ENCODE data around the gene SIRT5. TPM values are rescaled to one million over a fixed set of nuclear protein-coding genes. Genes with fewer than 3 reads are reported as not detected.

Gene SIRT5
- total RNA-seq (ENCODE audit: insufficient read depth, low replicate concordance) = 21.2 TPM

GRCh38 chr6:13574571-13575376, at the start of gene SIRT5:
Gene SIRT5, plus strand, starts transcription at chr6:13574601. Its CDS starts 9,510 bp downstream, at chr6:13584111.
- peak; percentile 81 for DNase-seq (ENCODE audit: low spot score)

GRCh38 chr6:13524801-13525508, 49.4 kb upstream of the SIRT5 start:
- no peak for DNase-seq (ENCODE audit: low spot score)

- no peak for DNase-seq (ENCODE audit: low spot score)
These were observed 48.1 kb upstream of the SIRT5 start for GRCh38 chr6:13526357-13526726.

- DNase-seq (ENCODE audit: low spot score) = peak; percentile 39
These were observed 47.4 kb upstream of the SIRT5 start for GRCh38 chr6:13526727-13527670.

GRCh38 chr6:13527671-13528056, 46.7 kb upstream of the SIRT5 start:
- no peak for DNase-seq (ENCODE audit: low spot score)

- no peak for DNase-seq (ENCODE audit: low spot score)
These were observed 46.2 kb upstream of the SIRT5 start for GRCh38 chr6:13528232-13528631.

- no peak for DNase-seq (ENCODE audit: low spot score)
These were observed 45.5 kb upstream of the SIRT5 start for GRCh38 chr6:13528777-13529343.

GRCh38 chr6:13531956-13532355, 42.4 kb upstream of the SIRT5 start:
- DNase-seq (ENCODE audit: low spot score) = no peak

GRCh38 chr6:13534536-13534935, 39.9 kb upstream of the SIRT5 start:
- DNase-seq (ENCODE audit: low spot score) = no peak

- DNase-seq (ENCODE audit: low spot score) = no peak
These were observed 39.1 kb upstream of the SIRT5 start for GRCh38 chr6:13535306-13535705.

GRCh38 chr6:13536796-13537526, 37.4 kb upstream of the SIRT5 start:
- peak; percentile 65 for DNase-seq (ENCODE audit: low spot score)

GRCh38 chr6:13537527-13537897, 36.9 kb upstream of the SIRT5 start:
- no peak for DNase-seq (ENCODE audit: low spot score)

- peak; percentile 57 for DNase-seq (ENCODE audit: low spot score)
These were observed 36.3 kb upstream of the SIRT5 start for GRCh38 chr6:13538084-13538483.

- no peak for DNase-seq (ENCODE audit: low spot score)
These were observed 35.8 kb upstream of the SIRT5 start for GRCh38 chr6:13538600-13538999.

GRCh38 chr6:13539572-13539971, 34.8 kb upstream of the SIRT5 start:
- DNase-seq (ENCODE audit: low spot score) = no peak

- DNase-seq (ENCODE audit: low spot score) = no peak
These were observed 32.9 kb upstream of the SIRT5 start for GRCh38 chr6:13541496-13541895.

- no peak for DNase-seq (ENCODE audit: low spot score)
These were observed 29.8 kb upstream of the SIRT5 start for GRCh38 chr6:13544454-13545186.

GRCh38 chr6:13545885-13546284, 28.5 kb upstream of the SIRT5 start:
- no peak for DNase-seq (ENCODE audit: low spot score)

- DNase-seq (ENCODE audit: low spot score) = no peak
These were observed 25.7 kb upstream of the SIRT5 start for GRCh38 chr6:13548500-13549210.

GRCh38 chr6:13550656-13551055, 23.7 kb upstream of the SIRT5 start:
- DNase-seq (ENCODE audit: low spot score) = no peak

Data from umbilical cord (tissue), 2 donors.